Measurements from ENCODE around the gene SLC34A3. TPM values are rescaled to one million over a fixed set of nuclear protein-coding genes. Genes with fewer than 3 reads are reported as not detected.

SLC34A3 gene
- total and polyA plus RNA-seq, 2 donors (not counting 3 experiments of a cell fraction or from before 2014, with no cell fraction given), result not detected

DNA sequence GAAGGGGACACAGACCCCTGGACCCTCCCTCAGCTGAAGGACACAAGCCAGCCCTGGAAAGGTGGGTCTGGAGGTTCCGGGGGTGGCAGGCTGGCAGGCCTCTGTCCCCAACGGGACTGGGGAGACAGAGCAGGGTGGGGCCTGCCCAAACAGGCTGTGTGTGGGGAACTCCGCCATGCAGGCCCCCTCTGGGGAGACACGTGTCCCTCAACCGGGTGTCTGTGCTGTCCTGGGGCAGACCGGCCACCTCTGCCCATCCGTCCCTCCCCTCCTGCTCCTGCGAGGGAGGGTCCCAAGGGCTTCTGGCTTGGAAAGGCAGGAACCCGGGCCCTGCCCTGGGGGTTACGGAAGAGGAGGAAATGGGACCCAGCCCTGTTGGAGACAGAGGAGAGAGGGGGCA is 1.4 kb downstream of the SLC34A3 start:
- CTCF ChIA-PET, result no interaction called here
- intact Hi-C loops (cut with micrococcal nuclease) (no loop called here), dilution Hi-C loops (cut with MboI; ENCODE audit: extremely low pct_ligation_motif_present, low sequenced_read_pairs) (no loop called here)
- FAIRE-seq (no peak), DNase-seq (ENCODE audit: low read depth, low spot score) (no peak)
- Histone ChIP-seq H3K4me3 (replicated peaks in 1 of 3; ENCODE audit: insufficient read depth in 1 of 3, low read depth in 1 of 3, low read length in 3 of 3) (no peak overlapping the region), H3K9me3 (replicated peaks; ENCODE audit: control insufficient read depth, insufficient read depth, low read length) (no peaks in the 10 kb centered on the region), H3K27ac (ENCODE audit: insufficient read depth, low read depth, low read length) (no peak overlapping the region), H3K27me3 (ENCODE audit: control insufficient read depth in 2 of 2, insufficient read depth in 2 of 2, low read length in 2 of 2) (no peaks in the 10 kb centered on the region), H3K9ac (replicated peaks; ENCODE audit: extremely low read depth, insufficient read depth, low read length) (no peak overlapping the region), H2AFZ (ENCODE audit: low read depth, low read length) (no peak overlapping the region), H3K9me1 (replicated peaks; ENCODE audit: control insufficient read depth, extremely low read depth, insufficient read depth, low read length) (no peaks in the 10 kb centered on the region), H3K4me1 (ENCODE audit: control insufficient read depth, extremely low read depth, insufficient read depth, low read length) (no peaks in the 10 kb centered on the region), H4K20me1 (replicated peaks; ENCODE audit: control insufficient read depth, extremely low read depth, insufficient read depth, low read length) (no peaks in the 10 kb centered on the region), H3K36me3 (ENCODE audit: control insufficient read depth in 2 of 2, extremely low read depth in 1 of 2, insufficient read depth in 2 of 2, low read length in 2 of 2) (no peaks in the 10 kb centered on the region), H3K4me2 (ENCODE audit: insufficient read depth, low read length) (no peak overlapping the region), H3K79me2 (ENCODE audit: control insufficient read depth, insufficient read depth, low read length) (no peaks in the 10 kb centered on the region)
- POLR2A ChIA-PET, result no interaction called here
- TF ChIP-seq POLR2AphosphoS5 (IDR thresholded peaks at IDR 0.05; ENCODE audit: insufficient read depth, low read depth, low read length), result no peak
- no peak for TF ChIP-seq GATA2 (IDR thresholded peaks at IDR 0.05; ENCODE audit: insufficient read depth, insufficient read length, low read depth, low read length)
- no peak for TF ChIP-seq JUN (IDR thresholded peaks at IDR 0.05; ENCODE audit: borderline replicate concordance, insufficient read depth, insufficient read length, low read depth)
- no peak for TF ChIP-seq FOS (IDR thresholded peaks at IDR 0.05; ENCODE audit: borderline replicate concordance, insufficient read depth, low read length)
- TF ChIP-seq MYC (IDR thresholded peaks at IDR 0.05; ENCODE audit: low read depth, low read length), result no peak
- TF ChIP-seq, protein P1, sequence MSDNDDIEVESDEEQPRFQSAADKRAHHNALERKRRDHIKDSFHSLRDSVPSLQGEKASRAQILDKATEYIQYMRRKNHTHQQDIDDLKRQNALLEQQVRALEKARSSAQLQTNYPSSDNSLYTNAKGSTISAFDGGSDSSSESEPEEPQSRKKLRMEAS (IDR thresholded peaks at IDR 0.05; ENCODE audit: insufficient read depth, insufficient read length), result no peak
- no peak for TF ChIP-seq EZH2 (IDR thresholded peaks at IDR 0.05; ENCODE audit: borderline replicate concordance, low read depth, low read length, severe bottlenecking)
- TF ChIP-seq, protein P2, sequence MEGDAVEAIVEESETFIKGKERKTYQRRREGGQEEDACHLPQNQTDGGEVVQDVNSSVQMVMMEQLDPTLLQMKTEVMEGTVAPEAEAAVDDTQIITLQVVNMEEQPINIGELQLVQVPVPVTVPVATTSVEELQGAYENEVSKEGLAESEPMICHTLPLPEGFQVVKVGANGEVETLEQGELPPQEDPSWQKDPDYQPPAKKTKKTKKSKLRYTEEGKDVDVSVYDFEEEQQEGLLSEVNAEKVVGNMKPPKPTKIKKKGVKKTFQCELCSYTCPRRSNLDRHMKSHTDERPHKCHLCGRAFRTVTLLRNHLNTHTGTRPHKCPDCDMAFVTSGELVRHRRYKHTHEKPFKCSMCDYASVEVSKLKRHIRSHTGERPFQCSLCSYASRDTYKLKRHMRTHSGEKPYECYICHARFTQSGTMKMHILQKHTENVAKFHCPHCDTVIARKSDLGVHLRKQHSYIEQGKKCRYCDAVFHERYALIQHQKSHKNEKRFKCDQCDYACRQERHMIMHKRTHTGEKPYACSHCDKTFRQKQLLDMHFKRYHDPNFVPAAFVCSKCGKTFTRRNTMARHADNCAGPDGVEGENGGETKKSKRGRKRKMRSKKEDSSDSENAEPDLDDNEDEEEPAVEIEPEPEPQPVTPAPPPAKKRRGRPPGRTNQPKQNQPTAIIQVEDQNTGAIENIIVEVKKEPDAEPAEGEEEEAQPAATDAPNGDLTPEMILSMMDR (IDR thresholded peaks at IDR 0.05; ENCODE audit: extremely low read depth in 1 of 2, insufficient read depth in 1 of 2, low read depth in 1 of 2, low read length in 2 of 2), result no peak
- TF ChIP-seq POLR2A (IDR thresholded peaks at IDR 0.05; ENCODE audit: low read depth, low read length), result no peak
- no TSS peak for BruUV-seq (replicated peaks)
